ENCODE data around the gene TOMT.
"Not testable (repeated sequence)": the region's sequence is repeated elsewhere in the genome, so short reads cannot be mapped to it uniquely, and the experiment has no call there.

TOMT gene

GRCh38 chr11:72142543-72142942 is 36.8 kb downstream of the TOMT start:
- H3K27ac ChIP-seq (ENCODE audit: low read depth, low read length); H3K36me3 ChIP-seq (ENCODE audit: insufficient read depth, low read length); H3K9me3 ChIP-seq (ENCODE audit: insufficient read depth, low read depth, low read length); H3K27me3 ChIP-seq (ENCODE audit: insufficient read depth, low read length); H3K4me1 ChIP-seq (ENCODE audit: insufficient read depth, low read length); H3K9ac ChIP-seq (ENCODE audit: low read depth, low read length); H3K4me3 ChIP-seq (ENCODE audit: low read length): not testable (repeated sequence)
- WGBS, result no CpG with 5 or more reads among the region's 1 CpG

GRCh38 chr11:72144807-72145565 is 39.3 kb downstream of the TOMT start:
- H3K4me1 ChIP-seq (ENCODE audit: insufficient read depth, low read length), result no peaks in the 10 kb centered on the region
- no peak overlapping the region for H3K9ac ChIP-seq (ENCODE audit: low read depth, low read length)
- H3K4me3 ChIP-seq (ENCODE audit: low read length), result no peak overlapping the region
- no peaks in the 10 kb centered on the region for H3K27me3 ChIP-seq (ENCODE audit: insufficient read depth, low read length)
- no peak overlapping the region for H3K27ac ChIP-seq (ENCODE audit: low read depth, low read length)
- WGBS, result 95% methylated on average over 4 of the region's 4 CpGs
- H3K36me3 ChIP-seq (ENCODE audit: insufficient read depth, low read length), result no peaks in the 10 kb centered on the region
- H3K9me3 ChIP-seq (ENCODE audit: insufficient read depth, low read depth, low read length), result no peaks in the 10 kb centered on the region

- Histone ChIP-seq H3K36me3 (ENCODE audit: insufficient read depth, low read length) (no peaks in the 10 kb centered on the region), H3K4me1 (ENCODE audit: insufficient read depth, low read length) (no peaks in the 10 kb centered on the region), H3K9me3 (ENCODE audit: insufficient read depth, low read depth, low read length) (no peaks in the 10 kb centered on the region), H3K9ac (ENCODE audit: low read depth, low read length) (no peak overlapping the region), H3K27ac (ENCODE audit: low read depth, low read length) (no peak overlapping the region), H3K4me3 (ENCODE audit: low read length) (no peak overlapping the region), H3K27me3 (ENCODE audit: insufficient read depth, low read length) (no peaks in the 10 kb centered on the region)
- WGBS, result 46% methylated on average over 2 of the region's 2 CpGs
These were observed 40.9 kb downstream of the TOMT start for GRCh38 chr11:72146625-72147024.

GRCh38 chr11:72150882-72151281 is 45.2 kb downstream of the TOMT start:
- Histone ChIP-seq H3K9ac (ENCODE audit: low read depth, low read length) (no peak overlapping the region), H3K27ac (ENCODE audit: low read depth, low read length) (no peak overlapping the region), H3K36me3 (ENCODE audit: insufficient read depth, low read length) (no peaks in the 10 kb centered on the region), H3K27me3 (ENCODE audit: insufficient read depth, low read length) (no peaks in the 10 kb centered on the region), H3K9me3 (ENCODE audit: insufficient read depth, low read depth, low read length) (no peaks in the 10 kb centered on the region), H3K4me3 (ENCODE audit: low read length) (no peak overlapping the region), H3K4me1 (ENCODE audit: insufficient read depth, low read length) (no peaks in the 10 kb centered on the region)
- 86% methylated on average over 4 of the region's 4 CpGs for WGBS

- H3K9me3 ChIP-seq (ENCODE audit: insufficient read depth, low read depth, low read length); H3K9ac ChIP-seq (ENCODE audit: low read depth, low read length); H3K36me3 ChIP-seq (ENCODE audit: insufficient read depth, low read length); H3K4me1 ChIP-seq (ENCODE audit: insufficient read depth, low read length); H3K27me3 ChIP-seq (ENCODE audit: insufficient read depth, low read length); H3K4me3 ChIP-seq (ENCODE audit: low read length); H3K27ac ChIP-seq (ENCODE audit: low read depth, low read length): not testable (repeated sequence)
- WGBS, result 88% methylated on average over 6 of the region's 6 CpGs
These were observed 48.1 kb downstream of the TOMT start for GRCh38 chr11:72153874-72154273.

- WGBS, result 91% methylated on average over 3 of the region's 3 CpGs
- no peak overlapping the region for H3K27ac ChIP-seq (ENCODE audit: low read depth, low read length)
These were observed 49.1 kb downstream of the TOMT start for GRCh38 chr11:72154816-72155215.

GRCh38 chr11:72155751-72156150 is 50.0 kb downstream of the TOMT start:
- Histone ChIP-seq H3K36me3 (ENCODE audit: insufficient read depth, low read length) (no peaks in the 10 kb centered on the region), H3K4me1 (ENCODE audit: insufficient read depth, low read length) (no peaks in the 10 kb centered on the region), H3K4me3 (ENCODE audit: low read length) (no peak overlapping the region), H3K9me3 (ENCODE audit: insufficient read depth, low read depth, low read length) (no peaks in the 10 kb centered on the region), H3K27ac (ENCODE audit: low read depth, low read length) (no peak overlapping the region), H3K9ac (ENCODE audit: low read depth, low read length) (no peak overlapping the region), H3K27me3 (ENCODE audit: insufficient read depth, low read length) (peaks cover 4% of the 10 kb centered on the region; the same call in 1 of the 2 replicates)
- WGBS, result 96% methylated on average over 4 of the region's 4 CpGs

More at GRCh38 chr11:72154816-72155215, 49.1 kb downstream of the TOMT start:
- no peak overlapping the region for H3K9ac ChIP-seq (ENCODE audit: low read depth, low read length)
- H3K4me1 ChIP-seq (ENCODE audit: insufficient read depth, low read length), result no peaks in the 10 kb centered on the region
- H3K36me3 ChIP-seq (ENCODE audit: insufficient read depth, low read length), result no peaks in the 10 kb centered on the region
- H3K27me3 ChIP-seq (ENCODE audit: insufficient read depth, low read length), result peaks cover 4% of the 10 kb centered on the region; the same call in 1 of the 2 replicates
- H3K4me3 ChIP-seq (ENCODE audit: low read length), result no peak overlapping the region
- no peaks in the 10 kb centered on the region for H3K9me3 ChIP-seq (ENCODE audit: insufficient read depth, low read depth, low read length)

GRCh38 chr11:72157131-72157530 is 51.4 kb downstream of the TOMT start:
- Histone ChIP-seq H3K4me1 (ENCODE audit: insufficient read depth, low read length) (no peaks in the 10 kb centered on the region), H3K27me3 (ENCODE audit: insufficient read depth, low read length) (peaks cover 4% of the 10 kb centered on the region; the same call in 1 of the 2 replicates), H3K36me3 (ENCODE audit: insufficient read depth, low read length) (no peaks in the 10 kb centered on the region), H3K9ac (ENCODE audit: low read depth, low read length) (no peak overlapping the region), H3K27ac (ENCODE audit: low read depth, low read length) (no peak overlapping the region), H3K4me3 (ENCODE audit: low read length) (no peak overlapping the region), H3K9me3 (ENCODE audit: insufficient read depth, low read depth, low read length) (no peaks in the 10 kb centered on the region)
- WGBS, result 89% methylated on average over 2 of the region's 4 CpGs

Data from HUES64 (cell line).